ENCODE results near the gene SCARB1.

SCARB1 gene

DNA sequence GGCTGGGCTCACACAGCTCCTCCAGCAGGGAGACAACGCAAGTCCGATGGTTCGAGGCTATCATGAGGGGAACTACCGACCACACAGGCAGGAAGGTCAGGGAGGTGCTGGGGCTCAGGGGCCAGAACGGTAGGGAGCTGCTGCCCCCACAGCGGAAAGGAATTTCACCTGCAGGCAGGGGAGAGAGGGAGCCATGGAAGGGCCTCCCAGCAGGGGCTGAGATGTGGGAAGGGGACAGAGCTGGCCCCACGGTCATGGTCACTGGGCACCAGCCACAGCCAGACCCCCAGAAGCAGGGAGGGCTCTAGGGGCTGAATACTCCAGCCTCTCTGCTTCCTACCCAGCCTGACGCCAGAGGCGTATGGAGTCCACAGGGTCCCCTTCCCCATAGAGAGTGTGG lies 103.1 kb downstream of the SCARB1 start:
- no peak for DNase-seq (ENCODE audit: low read depth)

DNA sequence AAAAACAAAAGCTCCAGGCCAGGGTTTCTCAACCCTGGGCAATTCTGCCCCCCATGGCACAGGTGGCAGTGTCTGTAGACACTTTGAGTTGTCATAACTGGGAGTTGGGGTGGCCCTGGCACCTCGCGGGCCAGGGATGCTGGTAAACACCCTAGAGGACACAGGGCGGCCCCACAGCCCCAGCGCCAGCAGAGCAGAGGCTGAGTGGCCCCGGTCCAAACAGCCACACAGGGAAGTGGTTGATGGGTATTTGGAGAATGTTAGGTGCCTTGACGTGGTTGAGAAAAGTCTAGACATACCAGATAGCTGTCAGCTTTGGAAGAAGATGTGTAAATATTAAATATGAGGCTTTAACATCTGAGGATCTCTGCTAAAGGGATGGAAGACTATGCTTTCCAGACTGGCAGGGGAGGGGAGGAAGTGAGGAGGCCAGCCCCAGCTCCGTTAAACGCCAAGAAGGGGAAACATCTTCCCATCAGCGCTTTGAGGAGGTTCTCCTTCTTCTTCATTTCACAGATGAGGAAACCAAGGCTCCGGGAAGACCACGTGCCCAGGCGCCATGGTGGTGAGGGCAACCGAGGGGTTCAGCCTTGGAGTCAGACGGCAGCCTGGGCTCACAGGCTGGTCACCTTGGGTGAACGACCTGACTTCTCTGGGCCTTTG lies 103.7 kb downstream of the SCARB1 start:
- no peak for DNase-seq (ENCODE audit: low read depth)

DNA sequence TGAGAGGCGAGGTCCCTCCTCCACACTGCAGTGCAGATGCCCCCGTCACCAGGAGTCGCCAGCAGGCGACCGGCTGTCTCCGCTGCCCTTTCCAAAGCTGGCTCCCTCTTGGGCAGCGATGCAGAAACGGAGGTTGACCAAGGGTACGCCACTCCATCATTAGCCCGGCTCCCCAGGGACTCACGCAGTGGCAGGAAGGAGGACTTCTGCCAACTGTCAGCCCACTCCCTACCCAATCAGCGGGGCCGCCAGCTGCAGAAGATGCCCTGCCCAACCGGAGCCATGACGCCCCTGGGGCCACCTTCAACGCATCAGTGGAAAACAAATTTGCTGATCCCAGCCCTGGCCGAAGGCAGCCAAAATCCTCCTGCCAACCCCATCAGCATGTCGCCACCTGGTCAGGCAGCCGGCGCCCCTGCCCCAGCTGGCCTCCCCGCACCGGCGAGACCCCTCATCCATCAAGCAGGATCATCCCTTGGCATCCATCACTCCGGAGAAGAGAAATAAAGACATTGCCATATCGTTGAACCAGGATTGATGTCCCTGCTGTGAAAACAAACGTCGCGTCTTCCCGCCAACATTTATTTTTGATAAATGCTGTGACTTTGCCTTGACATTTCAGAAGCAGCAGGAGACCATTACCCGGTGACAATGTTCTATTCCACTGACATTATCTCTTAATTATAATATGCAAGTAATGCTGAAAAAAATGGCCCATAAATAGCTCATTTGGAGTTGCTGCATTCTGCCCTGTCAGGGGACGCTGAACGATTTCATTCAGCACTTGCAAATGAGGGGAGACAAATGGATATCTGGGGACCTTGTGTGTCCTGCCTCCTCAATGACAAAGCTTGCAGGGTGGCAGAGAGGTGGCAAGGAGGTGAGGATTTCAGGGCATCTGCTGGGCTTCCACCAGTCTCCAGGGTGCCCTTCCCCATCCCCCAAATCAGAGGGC lies 105.1 kb downstream of the SCARB1 start:
- DNase-seq (ENCODE audit: low read depth), result no peak

DNA sequence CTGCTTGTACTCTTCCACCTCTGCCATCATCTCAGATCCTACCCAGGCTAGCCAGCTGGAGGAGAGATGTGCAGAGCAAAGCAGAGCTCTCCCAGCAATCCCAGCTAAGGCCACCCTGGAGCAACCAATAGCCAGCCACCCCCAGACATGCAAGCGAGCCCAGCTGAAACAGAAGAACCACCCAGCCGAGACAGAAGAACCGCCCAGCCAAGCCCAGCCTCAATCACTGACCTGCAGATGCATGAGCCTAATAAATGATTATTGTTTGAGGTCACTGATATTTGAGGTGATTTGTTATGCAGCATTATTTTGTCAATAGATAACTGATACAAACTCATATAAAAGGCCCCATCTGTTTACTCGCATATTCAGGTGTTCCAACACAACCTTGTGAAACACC lies 106.3 kb downstream of the SCARB1 start:
- no peak for DNase-seq (ENCODE audit: low read depth)

DNA sequence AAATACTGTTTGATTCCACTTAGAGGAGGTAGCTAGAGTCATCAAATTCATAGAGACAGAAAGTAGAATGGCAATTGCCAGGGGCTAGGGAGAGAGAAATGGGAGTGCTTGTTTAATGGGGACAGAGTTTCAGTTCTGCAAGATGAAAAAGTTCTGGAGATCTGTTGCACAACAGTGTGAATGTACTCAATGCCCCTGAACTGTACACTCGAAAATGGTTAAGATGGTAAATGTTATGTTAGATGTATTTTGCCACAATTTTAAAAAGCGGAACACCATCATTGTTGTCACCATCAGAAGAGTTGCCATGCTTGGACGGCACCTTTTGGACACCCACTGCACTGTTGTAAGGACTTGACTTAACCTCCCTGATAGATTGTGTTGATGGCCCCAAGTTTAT lies 106.9 kb downstream of the SCARB1 start:
- no peak for DNase-seq (ENCODE audit: low read depth)

DNA sequence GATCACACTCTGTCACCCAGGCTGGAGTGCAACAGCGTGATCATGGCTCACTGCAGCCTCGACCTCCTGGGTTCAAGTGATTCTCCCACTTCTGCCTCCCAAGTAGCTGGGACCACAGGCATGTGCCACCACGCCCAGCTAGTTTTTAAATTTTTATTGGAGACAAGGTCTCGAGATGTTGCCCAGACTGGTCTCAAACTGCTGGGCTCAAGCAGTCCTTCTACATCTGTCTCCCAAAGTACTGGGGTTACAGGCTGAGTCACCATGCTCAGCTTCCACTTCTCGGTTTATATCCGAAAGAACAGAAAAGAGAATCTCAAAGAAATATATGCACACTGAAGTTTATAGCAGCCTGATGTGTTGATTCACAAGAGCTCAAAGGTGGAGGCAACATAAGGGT lies 107.5 kb downstream of the SCARB1 start:
- no peak for DNase-seq (ENCODE audit: low read depth)

DNA sequence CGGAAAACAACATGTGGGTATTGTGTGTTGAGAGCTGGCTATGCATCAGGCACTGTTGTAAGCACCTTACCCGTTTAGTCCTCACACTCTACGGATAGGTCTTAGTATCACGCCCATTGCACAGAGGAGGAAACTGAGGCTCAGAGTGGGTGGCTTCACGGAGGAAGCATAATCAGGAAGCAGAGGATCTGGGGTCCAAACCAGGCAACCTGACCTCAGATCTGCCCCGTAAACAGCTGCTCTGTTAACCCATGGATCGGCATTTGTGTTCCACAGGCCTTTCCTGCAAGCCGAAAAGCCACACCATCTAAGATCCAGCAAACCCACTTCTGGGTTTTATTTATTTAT lies 107.9 kb downstream of the SCARB1 start:
- DNase-seq (ENCODE audit: low read depth), result no peak

DNA sequence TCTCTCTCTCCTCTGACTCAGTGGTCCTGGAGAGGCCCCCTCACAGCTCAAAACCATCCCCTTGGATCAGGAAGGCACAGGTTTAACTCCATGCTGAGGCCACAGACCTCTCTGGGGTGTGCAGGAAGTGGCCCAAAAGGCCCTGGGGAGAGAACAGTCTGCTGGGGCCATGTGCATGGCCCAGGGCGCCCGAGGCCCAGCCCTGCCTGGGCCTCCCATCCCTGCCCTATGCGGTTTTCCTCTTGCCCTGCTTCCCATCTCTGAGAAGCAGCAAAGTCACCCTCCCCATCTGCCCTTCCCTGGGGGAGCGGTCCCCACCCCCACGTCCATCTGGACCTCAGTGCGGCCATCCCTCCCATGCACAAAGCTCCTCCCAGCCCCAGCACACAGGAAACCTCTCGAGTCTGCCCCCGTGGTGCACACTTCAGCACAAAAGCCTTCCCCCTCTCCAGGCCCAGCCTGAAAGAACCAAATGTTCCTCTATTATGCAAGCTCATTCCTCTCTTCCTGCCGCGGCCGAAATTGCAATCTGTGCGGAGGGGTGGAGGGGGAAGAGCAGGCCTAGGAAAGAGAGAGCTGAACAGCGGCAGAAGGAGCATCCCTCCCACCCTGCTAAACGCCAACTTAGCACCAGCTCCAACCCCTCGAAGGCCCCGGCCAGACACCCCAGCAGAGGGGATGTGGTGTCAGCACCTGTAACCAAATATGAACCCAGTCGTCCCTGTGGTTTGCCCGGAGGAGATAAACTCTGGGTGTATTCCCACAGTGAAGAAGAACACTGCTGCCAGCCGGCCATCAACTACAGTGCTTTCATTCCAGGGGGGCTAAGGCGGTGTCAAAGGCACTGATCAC lies 108.5 kb downstream of the SCARB1 start:
- no peak for DNase-seq (ENCODE audit: low read depth)

DNA sequence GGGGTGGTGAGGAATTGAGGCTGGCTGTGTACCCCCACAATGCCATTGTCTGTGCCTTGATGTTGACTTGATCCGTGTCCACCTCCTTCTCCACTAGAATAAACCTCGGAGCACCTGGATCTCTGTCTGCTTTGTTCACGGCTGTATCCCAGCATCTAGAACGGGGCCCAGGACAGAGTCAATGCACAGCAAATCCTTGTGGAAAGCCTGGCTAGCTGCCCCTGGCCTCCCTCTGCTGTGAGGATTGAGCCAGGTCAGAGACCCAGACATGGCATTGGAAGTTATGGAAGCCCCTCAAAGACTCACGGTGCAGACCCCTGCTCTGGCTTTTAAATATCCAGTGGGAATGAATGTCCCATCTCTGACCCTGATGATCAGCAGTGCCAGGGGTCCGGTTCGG lies 109.2 kb downstream of the SCARB1 start:
- no peak for DNase-seq (ENCODE audit: low read depth)

DNA sequence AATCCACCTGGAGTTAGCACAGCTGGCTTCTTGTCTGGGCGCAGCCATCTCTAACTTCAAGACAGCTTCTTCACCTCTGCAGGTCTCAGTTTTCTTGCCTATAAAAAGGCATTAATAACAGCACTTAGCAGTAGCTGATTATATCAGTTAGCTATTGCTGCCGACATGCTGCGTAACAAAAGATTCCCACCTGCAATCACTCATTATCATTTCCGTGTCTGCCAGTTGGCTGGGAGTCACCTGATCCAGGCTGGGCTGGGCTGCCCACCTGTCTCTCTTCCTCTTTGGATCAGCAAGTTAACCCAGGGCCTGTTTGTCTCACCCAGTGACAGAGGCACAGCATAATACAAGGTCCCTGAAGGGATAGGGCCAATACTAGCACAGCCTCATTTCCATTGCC lies 109.7 kb downstream of the SCARB1 start:
- no peak for DNase-seq (ENCODE audit: low read depth)

DNA sequence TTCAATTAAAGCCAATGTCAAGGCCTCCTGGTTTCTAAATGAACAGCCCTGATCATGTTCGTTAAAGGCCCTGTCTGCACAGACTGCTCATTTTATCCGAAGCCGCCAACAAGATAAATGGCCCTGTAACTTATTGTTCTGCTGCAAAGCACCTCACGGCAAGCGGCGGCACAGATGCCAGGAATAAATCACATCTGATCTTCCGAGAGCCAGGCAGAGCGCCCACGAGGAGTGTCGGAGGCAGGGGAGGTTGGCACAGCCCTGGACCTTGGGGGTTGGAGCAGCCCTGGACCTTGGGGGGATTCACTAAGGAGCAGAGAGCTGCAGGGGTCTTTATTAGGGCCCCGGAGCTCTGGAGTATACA lies 110.5 kb downstream of the SCARB1 start:
- no peak for DNase-seq (ENCODE audit: low read depth)

DNA sequence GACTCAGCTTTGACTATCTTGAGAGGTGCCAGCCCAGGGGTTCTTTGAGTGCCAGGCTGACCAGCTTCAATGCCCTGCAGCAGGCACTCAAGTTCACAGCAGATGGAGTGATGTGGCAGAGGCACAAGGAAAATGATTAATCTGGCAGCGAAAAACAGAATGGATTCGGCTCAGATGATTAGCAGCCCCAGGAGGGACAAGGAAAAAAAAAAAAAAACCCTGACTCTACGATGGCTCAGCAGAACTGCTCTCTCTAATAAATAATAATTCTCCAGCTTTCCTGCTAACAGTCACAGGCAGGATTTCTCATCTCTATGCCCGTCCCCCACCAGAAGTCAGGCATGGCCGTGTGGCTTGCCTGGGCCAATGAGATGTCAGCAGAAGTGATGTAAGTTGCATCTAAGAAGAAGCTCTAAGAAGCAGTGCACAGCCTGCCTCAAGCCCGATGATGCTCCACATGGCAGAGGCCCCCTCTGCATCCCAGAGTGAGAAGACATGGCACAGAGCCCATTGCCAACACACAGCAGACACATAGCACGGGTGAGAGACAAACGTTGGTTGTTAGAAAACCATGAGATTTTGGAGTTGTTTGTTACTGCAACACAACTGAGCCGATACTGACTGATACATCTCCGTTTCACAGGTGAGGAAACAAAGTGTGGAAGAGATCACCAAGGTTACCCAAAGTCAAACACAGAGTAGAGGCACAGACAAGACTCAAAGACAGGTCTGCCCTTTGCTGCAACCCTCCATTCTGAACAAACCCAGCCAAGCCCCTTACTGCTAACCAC lies 111.0 kb downstream of the SCARB1 start:
- DNase-seq (ENCODE audit: low read depth), result no peak

DNA sequence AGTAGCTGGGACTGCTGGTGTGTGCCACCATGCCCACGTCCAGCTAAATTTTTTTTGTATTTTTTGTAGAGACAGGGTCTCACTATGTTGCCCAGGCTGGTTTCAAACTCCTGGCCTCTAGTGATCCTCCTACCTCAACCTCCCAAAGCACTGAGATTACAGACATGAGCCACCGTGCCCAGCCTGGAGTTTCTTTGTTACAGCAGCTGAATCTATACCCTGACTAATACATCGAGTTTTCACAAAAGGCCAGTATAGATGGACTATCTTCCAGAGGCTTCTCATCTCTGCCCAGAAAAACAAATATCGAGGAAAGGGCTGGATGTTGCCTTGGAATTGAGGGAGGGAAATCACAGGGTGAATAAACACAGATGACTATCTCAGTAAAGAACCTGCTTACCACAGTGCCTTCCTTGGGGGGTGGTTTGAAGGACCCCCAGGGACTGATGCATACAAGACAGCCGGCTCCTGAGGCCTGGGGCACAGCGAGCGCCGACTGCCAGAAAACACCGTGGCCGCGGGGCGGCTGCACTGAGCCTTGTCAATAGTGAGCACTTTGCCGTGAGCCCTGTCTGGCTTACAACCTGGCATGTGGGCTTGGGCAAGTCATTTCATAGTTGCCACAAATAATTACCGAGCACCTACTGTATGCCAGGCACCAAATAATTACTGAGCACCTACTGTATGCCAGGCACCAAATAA lies 111.9 kb downstream of the SCARB1 start:
- no peak for DNase-seq (ENCODE audit: low read depth)

DNA sequence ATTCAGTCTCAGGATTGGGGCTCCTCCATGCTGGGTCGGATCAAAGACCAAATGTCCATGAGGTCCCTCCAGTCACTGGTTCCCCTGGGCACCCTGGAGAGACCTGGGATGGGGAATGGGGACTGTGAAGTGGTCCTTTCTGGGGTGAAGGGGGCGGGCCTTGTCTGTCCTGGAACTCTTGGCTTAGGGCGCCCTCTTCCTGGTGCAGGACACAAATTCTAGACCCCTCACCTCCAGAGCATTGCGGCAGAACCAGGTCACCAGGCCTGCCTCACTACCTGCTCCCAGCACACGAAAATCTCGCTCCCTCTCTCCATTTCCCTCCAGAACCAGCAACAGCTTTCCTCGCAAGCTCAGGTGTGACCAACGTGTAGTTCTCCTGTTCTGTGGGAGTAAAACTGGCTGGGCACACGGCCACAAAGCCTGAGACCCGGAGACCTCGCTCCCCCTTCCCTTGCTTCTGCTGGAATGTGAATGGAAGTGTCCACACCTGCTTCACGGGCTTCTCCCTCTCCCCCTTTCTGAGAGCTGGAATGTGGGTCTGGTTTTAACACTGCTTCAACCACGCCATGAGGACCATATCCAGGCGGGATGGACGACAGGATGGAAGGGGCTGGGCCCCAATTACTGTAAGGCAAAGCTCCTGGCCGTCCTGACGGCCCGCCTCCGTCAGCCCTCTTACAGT lies 112.7 kb downstream of the SCARB1 start:
- DNase-seq (ENCODE audit: low read depth), result no peak

DNA sequence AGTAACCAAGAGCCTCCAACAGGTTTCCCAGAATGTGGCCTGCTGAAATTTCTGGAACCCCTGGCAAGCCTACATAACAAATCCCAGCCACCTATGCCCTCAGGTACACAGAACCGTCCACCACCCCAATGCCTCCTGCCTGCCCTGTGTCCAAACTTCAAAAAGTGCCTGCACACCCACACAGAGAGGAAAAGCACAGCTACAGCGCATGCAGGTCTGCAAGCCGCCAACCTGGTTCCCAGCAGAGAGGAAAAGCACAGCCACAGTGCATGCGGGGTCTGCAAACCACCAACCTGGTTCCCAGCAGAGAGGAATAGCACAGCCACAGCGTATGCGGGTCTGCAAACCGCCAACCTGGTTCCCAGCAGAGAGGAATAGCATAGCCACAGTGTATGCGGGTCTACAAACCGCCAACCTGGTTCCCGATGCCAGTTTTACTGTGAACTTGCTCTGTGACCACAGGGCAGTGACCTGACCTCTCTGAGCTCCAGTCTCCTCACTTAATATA lies 113.5 kb downstream of the SCARB1 start:
- DNase-seq (ENCODE audit: low read depth), result no peak

DNA sequence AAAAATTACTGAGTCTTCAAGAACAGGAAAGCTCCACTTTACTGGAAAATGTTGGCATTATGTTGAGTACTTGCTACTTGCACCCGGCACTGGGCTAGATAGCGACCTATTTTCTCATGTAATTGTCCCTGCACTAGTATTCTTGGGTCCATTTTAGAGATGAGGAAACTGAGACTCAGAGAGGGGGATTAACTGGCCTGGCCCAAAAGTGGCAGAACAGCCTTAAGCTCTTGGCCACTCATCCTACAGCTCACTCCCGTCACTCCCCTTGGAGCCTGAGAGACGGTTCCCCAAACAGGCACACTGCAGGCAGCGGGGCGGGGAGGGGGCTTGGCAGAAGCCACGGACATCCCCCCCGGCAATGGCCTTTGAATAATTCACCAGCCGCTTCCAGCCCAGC lies 113.9 kb downstream of the SCARB1 start:
- DNase-seq (ENCODE audit: low read depth), result no peak

DNA sequence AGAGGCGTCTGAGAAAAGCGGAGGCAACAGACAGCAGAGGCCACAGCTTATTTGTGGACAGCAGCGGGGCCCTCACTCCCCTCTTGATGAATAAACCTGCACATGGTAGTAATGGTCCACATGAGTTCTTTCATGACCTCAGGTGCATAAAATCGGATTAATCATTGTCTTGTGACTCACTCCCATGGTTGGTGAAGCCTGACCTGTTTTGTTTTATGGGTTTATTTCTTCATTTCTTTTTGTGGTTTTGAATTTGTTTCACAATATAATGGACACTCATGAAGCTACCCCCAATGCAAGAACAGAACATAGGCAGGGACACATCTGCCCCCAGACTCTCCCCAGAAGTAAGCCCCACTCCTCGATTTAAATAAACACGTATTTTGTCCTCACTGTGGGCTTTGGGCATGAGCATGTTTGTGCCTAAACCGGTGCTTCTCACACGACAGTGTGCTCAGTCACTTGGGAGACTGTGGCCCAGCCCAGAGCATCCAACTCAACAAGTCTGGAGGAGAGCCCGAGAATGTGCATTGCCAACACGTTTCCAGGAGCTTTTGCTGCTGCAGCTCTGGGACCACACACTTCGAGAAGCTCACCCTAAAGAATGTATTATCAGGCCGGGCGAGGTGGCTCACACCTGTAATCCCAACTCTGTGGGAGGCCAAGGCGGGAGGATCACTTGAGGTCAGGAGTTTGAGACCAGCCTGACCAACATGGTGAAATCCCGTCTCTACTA lies 116.1 kb downstream of the SCARB1 start:
- DNase-seq (ENCODE audit: low read depth), result no peak

DNA sequence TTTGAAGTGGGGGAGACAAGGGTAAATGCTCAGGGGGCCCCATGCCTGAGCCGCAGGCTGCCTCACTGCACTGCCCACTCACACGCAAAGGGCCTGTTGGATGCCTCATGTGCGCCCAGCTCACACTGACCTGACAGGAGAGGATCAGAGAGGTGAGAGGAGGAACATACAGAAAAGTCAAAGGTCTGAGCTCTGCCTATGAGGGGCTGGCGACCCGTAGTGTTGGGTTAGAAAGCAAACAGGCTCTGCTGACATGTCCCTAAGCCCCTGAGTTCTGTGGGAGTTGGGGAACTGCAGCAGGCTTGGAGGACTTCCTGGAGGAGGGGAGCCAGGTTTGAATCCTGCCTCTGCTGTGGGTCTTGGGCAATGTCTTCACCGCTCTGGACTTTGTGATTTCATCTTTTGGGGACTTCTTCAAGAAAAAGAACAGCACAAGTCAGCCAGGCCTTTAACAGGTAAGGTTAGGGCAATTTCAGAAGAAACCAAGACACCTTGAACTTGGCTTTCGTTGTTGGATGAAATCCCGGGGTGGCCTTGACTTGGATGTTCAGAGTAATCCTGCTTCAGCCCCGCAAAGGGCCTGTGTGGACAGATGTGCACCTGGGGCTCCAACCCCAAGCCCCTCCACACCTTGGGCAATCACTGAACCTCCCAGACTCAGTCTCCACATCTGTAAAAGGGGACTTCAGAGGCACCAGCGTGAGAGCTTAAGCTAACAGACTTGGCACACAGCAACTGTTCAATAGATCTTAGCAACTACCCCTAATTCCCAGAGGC lies 116.8 kb downstream of the SCARB1 start:
- no peak for DNase-seq (ENCODE audit: low read depth)
